ENCODE data around the gene PAK1.

Gene PAK1

GRCh38 chr11:77468527-77468926 lies 5.4 kb downstream of the PAK1 start:
- TF ChIP-seq, protein P1, sequence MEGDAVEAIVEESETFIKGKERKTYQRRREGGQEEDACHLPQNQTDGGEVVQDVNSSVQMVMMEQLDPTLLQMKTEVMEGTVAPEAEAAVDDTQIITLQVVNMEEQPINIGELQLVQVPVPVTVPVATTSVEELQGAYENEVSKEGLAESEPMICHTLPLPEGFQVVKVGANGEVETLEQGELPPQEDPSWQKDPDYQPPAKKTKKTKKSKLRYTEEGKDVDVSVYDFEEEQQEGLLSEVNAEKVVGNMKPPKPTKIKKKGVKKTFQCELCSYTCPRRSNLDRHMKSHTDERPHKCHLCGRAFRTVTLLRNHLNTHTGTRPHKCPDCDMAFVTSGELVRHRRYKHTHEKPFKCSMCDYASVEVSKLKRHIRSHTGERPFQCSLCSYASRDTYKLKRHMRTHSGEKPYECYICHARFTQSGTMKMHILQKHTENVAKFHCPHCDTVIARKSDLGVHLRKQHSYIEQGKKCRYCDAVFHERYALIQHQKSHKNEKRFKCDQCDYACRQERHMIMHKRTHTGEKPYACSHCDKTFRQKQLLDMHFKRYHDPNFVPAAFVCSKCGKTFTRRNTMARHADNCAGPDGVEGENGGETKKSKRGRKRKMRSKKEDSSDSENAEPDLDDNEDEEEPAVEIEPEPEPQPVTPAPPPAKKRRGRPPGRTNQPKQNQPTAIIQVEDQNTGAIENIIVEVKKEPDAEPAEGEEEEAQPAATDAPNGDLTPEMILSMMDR (IDR thresholded peaks at IDR 0.05): no peak
- no peak for TF ChIP-seq ZFX (IDR thresholded peaks at IDR 0.05; ENCODE audit: borderline replicate concordance)
- no peak overlapping the region for H3K27ac ChIP-seq

DNA sequence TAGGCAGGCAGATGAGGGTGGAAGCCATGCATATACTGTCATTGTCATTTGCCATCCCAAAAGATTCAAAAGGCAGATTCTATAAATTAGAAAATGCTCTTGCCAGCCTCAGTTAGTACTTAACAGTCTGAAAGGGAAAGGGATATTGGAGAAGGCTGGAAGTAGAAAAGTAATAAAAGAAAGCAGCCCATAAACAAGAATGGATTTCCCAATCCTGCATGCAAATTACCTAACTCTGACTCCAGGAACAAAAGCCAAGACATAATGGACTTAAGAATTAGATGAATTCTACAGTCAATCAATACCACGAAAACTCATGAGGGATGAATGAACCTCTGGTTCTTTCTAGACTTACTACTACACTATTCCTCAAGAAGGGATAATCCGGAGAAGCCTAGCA lies 5.9 kb downstream of the PAK1 start:
- no peak for TF ChIP-seq ZFX (IDR thresholded peaks at IDR 0.05; ENCODE audit: borderline replicate concordance)
- TF ChIP-seq, protein P1 (IDR thresholded peaks at IDR 0.05): no peak
- no peak overlapping the region for H3K27ac ChIP-seq

- TF ChIP-seq, protein P1 (IDR thresholded peaks at IDR 0.05): no peak
- no peak for TF ChIP-seq ZFX (IDR thresholded peaks at IDR 0.05; ENCODE audit: borderline replicate concordance)
- no peak overlapping the region for H3K27ac ChIP-seq
Measured at GRCh38 chr11:77467233-77467632, 6.7 kb downstream of the PAK1 start.

GRCh38 chr11:77457340-77457739 lies 16.6 kb downstream of the PAK1 start:
- TF ChIP-seq ZFX (IDR thresholded peaks at IDR 0.05; ENCODE audit: borderline replicate concordance): no peak
- TF ChIP-seq, protein P1 (IDR thresholded peaks at IDR 0.05): no peak
- no peak overlapping the region for H3K27ac ChIP-seq

DNA sequence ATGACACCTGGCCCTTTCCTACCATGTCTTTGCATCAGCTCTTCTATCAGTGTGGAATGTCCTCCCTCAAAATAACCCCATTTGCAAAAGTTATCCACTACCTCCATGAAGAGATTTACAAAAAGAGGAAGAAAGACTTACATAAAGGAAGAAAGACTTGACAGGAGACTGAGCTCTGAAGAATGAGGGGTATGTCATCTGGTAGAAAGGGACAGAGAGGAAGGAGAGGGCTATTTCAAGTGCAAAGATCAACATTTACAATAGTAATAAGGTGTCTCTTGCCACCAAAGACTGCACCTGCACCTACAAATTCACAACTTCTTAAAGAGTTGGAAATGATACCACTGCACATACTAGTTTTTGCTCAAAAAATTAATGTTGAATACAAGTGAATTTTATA lies 18.2 kb downstream of the PAK1 start:
- TF ChIP-seq, protein P1 (IDR thresholded peaks at IDR 0.05): no peak
- TF ChIP-seq ZFX (IDR thresholded peaks at IDR 0.05; ENCODE audit: borderline replicate concordance): no peak
- H3K27ac ChIP-seq: no peak overlapping the region

DNA sequence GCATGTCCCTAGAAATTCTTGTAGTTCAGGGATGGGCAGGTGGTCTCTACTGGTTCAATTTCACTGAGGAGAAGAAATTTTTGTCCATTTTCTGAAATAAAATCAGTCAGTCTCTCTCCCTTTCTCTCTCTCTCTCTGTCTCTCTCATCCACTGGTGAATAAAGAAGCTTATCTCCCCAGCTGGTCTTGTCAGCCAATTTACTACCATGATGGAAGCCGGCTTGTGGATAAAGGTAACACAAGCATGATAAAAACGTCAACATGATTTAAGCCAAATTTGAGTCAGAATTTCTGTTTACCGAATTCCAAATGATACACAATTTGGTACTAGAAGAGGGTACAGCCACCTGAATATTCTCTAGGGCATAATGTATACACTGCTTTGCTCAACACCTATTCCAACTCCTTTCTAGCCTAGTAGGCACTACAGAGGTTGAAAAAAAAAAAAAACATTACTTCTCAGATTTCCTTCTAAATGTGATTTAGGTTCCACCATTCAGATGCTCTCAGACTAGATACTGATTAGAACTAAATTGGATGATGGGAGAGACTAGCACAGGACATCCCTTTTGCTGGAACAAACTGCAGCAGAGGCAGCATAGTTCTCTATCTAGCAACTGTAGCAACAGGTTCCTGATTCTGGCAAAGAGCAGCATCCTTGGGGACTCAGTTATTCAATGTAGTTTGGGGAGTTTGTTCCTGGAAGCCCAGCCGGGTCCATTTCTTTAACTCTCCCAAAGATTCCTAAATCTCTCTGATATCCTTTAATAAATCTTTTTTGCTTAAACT lies 18.8 kb downstream of the PAK1 start:
- TF ChIP-seq, protein P1 (IDR thresholded peaks at IDR 0.05): no peak
- TF ChIP-seq ZFX (IDR thresholded peaks at IDR 0.05; ENCODE audit: borderline replicate concordance): no peak
- H3K27ac ChIP-seq: no peak overlapping the region

DNA sequence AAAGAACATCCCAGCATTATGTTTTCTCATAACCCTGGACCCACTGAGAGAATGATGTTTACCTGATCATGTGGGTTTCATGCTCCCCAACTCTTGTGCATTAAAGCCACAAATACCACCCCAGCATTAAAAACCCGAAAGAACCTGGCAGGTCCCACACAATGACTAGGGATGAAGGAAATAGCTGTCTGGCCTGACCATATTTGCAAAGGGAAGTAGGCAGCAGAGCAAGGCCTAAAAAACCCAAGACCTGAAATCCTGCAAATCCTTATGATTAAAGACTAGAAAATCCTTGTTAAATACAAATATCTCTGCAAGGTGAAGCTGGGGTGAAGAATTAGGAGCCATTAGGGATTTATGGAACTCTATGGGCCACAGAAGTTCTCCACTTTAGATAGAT lies 23.7 kb downstream of the PAK1 start:
- TF ChIP-seq, protein P1 (IDR thresholded peaks at IDR 0.05): no peak
- no peak for TF ChIP-seq ZFX (IDR thresholded peaks at IDR 0.05; ENCODE audit: borderline replicate concordance)
- H3K27ac ChIP-seq: no peak overlapping the region
